Right ventricle myocardium inferior (tissue), 1 donor: ENCODE measurements around the gene PCCA. TPM values are rescaled to one million over a fixed set of nuclear protein-coding genes. Genes with fewer than 3 reads are reported as not detected.
"Not testable (repeated sequence)": the region's sequence is repeated elsewhere in the genome, so short reads cannot be mapped to it uniquely, and the experiment has no call there.

Experiments
- ATAC-seq: fragments of 200-7000 bp; cut with Tn5 transposase; one replicate; pipeline ENCODE4 v1.9.1; 2020; ENCODE audit warnings: mild to moderate bottlenecking, moderate library complexity
- DNase-seq: peaks from one replicate; pipeline ENCODE4 v3.0.0; 2021; ENCODE audit errors: missing footprints
- intact Hi-C: fragments of 100-400 bp; cut with DNase I; formaldehyde crosslinking; loops from one replicate; pipeline ENCODE4 v1.11.0; 2022
- total RNA-seq: library from RNA; stranded (reverse); fragmentation: NEBNext Ultra II Directional; extraction: Animal tissue kit (Norgen Biotek cat#: 25700); gene quantifications from one replicate; pipeline ENCODE4 v1.2.1, GENCODE V29; 2021
- donor health status: DM: no; HTN: yes; CAD: no; lungs with severe emphysema.

Gene PCCA
- total RNA-seq, 1 donor from 2014 or later = 64.0 TPM

DNA sequence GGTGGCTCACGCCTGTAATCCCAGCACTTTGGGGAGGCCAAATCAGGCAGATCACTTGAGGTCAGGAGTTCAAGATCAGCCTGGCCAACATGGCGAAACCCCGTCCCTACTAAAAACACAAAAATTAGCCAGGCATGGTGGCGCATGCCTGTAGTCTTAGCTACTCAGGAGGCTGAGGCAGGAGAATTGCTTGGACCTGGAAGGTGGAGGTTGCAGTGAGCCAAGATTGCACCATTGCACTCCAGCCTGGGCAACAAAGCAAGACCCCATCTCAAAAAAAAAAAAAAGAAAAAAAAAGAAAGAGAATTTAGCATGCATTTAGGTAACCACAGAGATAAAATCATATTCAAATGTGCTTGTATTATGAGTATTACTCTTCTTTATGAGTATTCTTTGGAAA, 85.6 kb downstream of the PCCA start:
- ATAC-seq, DNase-seq, intact Hi-C loops: not testable (repeated sequence)

DNA sequence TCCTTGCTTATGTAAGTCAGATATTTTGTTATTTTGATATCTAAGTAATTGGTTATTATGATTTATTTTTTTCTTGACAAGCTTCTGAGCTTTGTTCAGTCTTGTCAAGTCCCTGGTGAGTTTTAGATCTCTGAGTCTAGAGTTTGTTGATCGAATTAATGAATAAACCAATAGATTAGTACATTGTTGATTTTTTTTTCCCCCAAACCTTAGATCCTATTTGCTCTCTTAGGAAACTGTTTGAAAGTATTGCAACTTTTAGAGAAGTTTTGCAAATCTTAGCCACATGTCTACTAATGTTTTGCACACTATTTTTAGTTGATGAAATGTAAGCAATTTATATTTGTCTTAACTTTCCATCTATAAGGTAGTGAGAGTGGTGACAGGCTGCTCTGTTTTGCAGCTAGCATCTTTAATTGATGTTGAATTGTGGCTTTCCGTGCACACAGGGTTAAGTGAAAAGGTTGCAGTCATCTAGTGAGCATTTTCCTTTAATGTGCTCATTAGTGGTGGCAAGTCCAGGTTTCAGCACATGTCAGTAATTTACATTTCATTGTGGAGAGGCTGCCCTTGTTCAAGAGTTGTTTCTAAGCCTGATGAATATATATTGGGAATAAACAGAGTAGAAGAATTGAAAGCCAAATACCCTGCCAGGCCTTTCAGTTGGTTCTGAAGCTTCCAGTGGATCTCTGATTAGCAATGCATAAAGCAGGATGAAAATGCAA, 86.3 kb downstream of the PCCA start:
- DNase-seq (no peak), ATAC-seq (no peak)
- intact Hi-C loops = no loop called here

DNA sequence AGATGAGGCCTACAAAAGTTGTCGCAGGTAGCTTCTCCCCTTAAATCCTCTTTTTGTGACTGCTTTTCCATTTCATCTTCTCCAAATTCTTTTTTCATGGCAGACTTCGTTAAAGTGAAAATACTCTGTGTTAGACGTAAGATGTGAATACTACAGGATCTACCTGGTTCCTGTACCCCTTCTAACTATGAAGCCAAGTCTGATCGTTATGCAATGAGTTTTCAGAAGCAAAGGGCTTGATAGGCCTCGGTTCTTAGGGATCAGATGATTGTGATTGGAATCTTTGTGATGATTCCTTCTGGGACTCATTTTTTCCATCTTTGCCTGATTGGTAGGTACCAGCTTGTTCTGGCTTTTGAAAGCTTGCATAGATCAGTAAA, 86.9 kb downstream of the PCCA start:
- intact Hi-C loops = no loop called here
- ATAC-seq (no peak), DNase-seq (no peak)

GRCh38 chr13:100176801-100177400, 88.0 kb downstream of the PCCA start:
- intact Hi-C loops = no loop called here
- no peak for DNase-seq
- ATAC-seq = no peak

DNA sequence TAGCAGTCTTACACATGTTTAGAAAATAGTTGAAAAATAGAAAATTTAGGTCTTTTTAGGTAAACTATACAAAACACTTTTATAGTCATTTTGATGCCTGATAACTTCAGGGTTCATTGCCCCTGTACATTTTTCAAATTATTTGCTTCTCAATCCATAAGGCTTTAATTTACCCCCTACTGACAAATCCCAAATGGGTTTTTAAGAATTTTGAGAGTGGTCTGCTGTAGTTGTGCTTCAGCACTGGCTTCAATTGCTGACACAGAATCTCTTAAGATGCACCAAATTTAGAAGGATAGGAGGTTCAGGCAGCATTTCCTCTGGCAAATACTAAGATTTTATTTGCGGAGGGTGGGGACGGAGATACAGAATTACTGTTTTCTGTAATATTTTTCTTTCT, 89.4 kb downstream of the PCCA start:
- intact Hi-C loops = no loop called here
- ATAC-seq = no peak
- DNase-seq = no peak

GRCh38 chr13:100179276-100179675, 90.4 kb downstream of the PCCA start:
- ATAC-seq (no peak), DNase-seq (no peak)
- intact Hi-C loops = no loop called here

GRCh38 chr13:100182900-100183490, 94.1 kb downstream of the PCCA start:
- ATAC-seq = no peak
- no peak for DNase-seq
- intact Hi-C loops = no loop called here

- intact Hi-C loops = no loop called here
- no peak for ATAC-seq
- no peak for DNase-seq
Observed at GRCh38 chr13:100184095-100184494, 95.2 kb downstream of the PCCA start.

DNA sequence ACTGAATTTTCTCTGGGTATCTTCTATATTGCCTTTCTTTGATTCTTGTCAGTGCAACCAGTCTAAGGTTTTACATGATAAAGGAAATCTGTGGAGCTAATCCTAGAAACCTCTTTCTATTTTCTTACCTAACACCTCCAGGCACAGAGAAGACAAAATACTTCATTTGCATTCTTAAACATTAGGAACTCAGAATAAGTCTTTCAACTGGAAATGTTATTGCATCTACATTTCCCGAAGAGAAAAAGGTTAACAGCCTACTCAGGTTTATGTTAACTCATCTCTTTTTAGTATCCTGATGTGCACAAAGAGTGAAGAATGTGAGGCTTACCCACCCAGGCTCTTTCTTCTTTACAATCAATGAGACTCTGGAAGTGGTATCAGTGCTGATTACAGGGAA, 106.7 kb downstream of the PCCA start:
- no peak for ATAC-seq
- DNase-seq = no peak
- intact Hi-C loops = no loop called here

DNA sequence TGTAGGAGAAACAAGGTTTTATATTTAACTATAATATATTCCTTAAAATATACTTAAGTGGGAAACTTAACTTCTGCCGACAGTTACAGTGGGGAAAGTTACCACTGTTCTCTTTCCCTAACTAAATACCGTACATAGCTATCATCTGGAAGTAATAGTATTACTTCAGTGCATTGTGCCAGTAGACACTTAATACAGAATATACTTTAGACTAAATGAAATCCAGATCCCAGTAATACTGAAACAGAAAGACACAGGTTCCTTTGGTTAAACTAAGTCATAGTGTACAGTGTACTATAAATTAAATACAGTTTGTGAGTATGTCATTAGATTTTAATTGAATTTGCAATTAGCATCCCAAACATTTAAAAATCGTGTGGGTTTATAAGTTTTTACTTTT, 107.5 kb downstream of the PCCA start:
- DNase-seq (no peak), ATAC-seq (no peak)
- intact Hi-C loops = no loop called here

GRCh38 chr13:100197116-100197515, 108.2 kb downstream of the PCCA start:
- intact Hi-C loops = no loop called here
- no peak for DNase-seq
- ATAC-seq = no peak

GRCh38 chr13:100197591-100198365, 108.9 kb downstream of the PCCA start:
- no peak for ATAC-seq
- no peak for DNase-seq
- intact Hi-C loops = no loop called here

- no peak for DNase-seq
- intact Hi-C loops = no loop called here
Observed at GRCh38 chr13:100203696-100204367, 114.9 kb downstream of the PCCA start.

DNA sequence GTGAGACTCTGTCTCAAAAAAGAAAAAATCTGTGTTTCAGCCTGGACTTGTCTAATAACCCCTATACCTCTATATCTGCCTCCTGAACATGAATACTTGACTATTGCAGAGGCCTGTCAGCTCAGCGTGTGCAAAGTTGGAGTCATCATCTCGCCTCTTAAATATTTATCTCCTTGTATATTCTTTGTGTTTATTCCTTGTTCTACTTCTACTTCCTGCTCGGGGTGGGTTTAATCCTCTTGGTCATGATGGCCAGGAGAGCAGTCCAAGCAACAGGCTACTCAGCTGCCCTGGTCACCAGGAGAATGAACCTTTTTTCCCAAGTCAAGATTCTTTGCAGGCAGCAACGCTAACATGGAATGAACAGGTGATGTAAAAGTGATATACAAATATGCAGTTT, 119.1 kb downstream of the PCCA start:
- DNase-seq (no peak), ATAC-seq (no peak)
- intact Hi-C loops = no loop called here

More at GRCh38 chr13:100203696-100204367, 114.9 kb downstream of the PCCA start:
- ATAC-seq = no peak

- ATAC-seq (no peak), DNase-seq (no peak)
- intact Hi-C loops = no loop called here
Observed at GRCh38 chr13:100208626-100209025, 119.7 kb downstream of the PCCA start.

GRCh38 chr13:100209857-100210825, 121.2 kb downstream of the PCCA start:
- ATAC-seq (no peak), DNase-seq (no peak)
- intact Hi-C loops = no loop called here

- intact Hi-C loops = no loop called here
- ATAC-seq (no peak), DNase-seq (no peak)
Observed at GRCh38 chr13:100211016-100211710, 122.3 kb downstream of the PCCA start.
